Esophagus squamous epithelium (tissue), 4 donors: ENCODE data around the gene CD109.
"Not testable (repeated sequence)": the region's sequence is repeated elsewhere in the genome, so short reads cannot be mapped to it uniquely, and the experiment has no call there.

Source experiments
- CTCF ChIP-seq, 6 experiments: fragments of 450-650 bp in 4 of 6; fragments of 200-600 bp in 2 of 6; sonication (generic) in 2 of 6; IDR thresholded peaks; one replicate each; pipeline ENCODE4 v1.5.1; 2016 to 2019; ENCODE audit warnings: antibody characterized with exemption in 6 of 6, mild to moderate bottlenecking in 4 of 6, moderate library complexity in 4 of 6
- POLR2A ChIP-seq, 4 donors: fragments of 450-650 bp; IDR thresholded peaks; one replicate each; pipeline ENCODE4 v1.6.1; 2017; ENCODE audit warnings: antibody characterized with exemption in 4 of 4, mild to moderate bottlenecking in 4 of 4, moderate library complexity in 3 of 4

- TF ChIP-seq CTCF, POLR2A (IDR thresholded peaks at IDR 0.05): not testable (repeated sequence)
These were observed 148.7 kb downstream of the CD109 start for GRCh38 chr6:73844696-73845095.
